GM12878 (cell line): ENCODE results near the gene LRRC73. TPM values are rescaled to one million over a fixed set of nuclear protein-coding genes. Genes with fewer than 3 reads are reported as not detected.

Source experiments
- ATAC-seq: fragments of 200-7000 bp; cut with Tn5 transposase; 3 replicates; pipeline ENCODE4 v1.9.1; 2020; ENCODE audit warnings: mild to moderate bottlenecking, moderate library complexity
- BruUV-seq: library from RNA; stranded (reverse); fragments of 400-500 nt; replicated peaks from 2 replicates; lab custom pipeline; 2021; lab: Mats Ljungman, UMichigan
- CTCF ChIA-PET: fragments of 300-600 bp; sonication (Branson Sonifier 250); formaldehyde crosslinking; extraction: SDS; loops from one replicate; lab custom pipeline; 2021; ENCODE audit warnings: inconsistent platforms; lab: Yijun Ruan, JAX
- POLR2A ChIA-PET: fragments of 350-600 bp; formaldehyde crosslinking; extraction: SDS; loops from one replicate; lab custom pipeline; 2021; ENCODE audit warnings: inconsistent platforms; lab: Charles Lee
- RAD21 ChIA-PET: fragments of 300-600 bp; sonication (Branson Sonifier 250); formaldehyde crosslinking; loops from one replicate; lab custom pipeline; 2023; ENCODE audit warnings: antibody characterized with exemption; ENCODE audit not compliant: unreplicated experiment; lab: Charles Lee
- SMC1A ChIA-PET: fragments of 300-600 bp; sonication (Branson Sonifier 250); formaldehyde crosslinking; loops from one replicate; lab custom pipeline; 2023; ENCODE audit not compliant: unreplicated experiment, uncharacterized antibody; lab: Charles Lee
- DNase-seq: peaks from one replicate; pipeline ENCODE4 v3.0.0-alpha.2; 2011; ENCODE audit warnings: low read depth, low spot score
- FAIRE-seq: peaks from 3 replicates; lab custom pipeline; 2011; peaks lifted over from hg19 to GRCh38; lab: Jason Lieb, UNC
- H2AFZ ChIP-seq: 2 replicates; pipeline ENCODE4 v1.6.0; 2011; ENCODE audit warnings: low read depth, low read length, control low read depth; ENCODE audit not compliant: control insufficient read depth
- H3K27ac ChIP-seq: 2 replicates; pipeline ENCODE4 v1.5.1; 2011; ENCODE audit warnings: control low read depth; ENCODE audit not compliant: control insufficient read depth, insufficient read depth
- H3K27me3 ChIP-seq, 2 experiments: replicated peaks in 1 of 2; 2 replicates each; pipeline versions ENCODE4 v1.6.0 to v1.6.1; 2011; ENCODE audit warnings: low read length in 1 of 2; ENCODE audit not compliant: control insufficient read depth in 2 of 2, insufficient read depth in 2 of 2
- H3K36me3 ChIP-seq, 2 experiments: 2 replicates each; pipeline ENCODE4 v1.5.1; 2011; ENCODE audit warnings: low read length in 1 of 2; ENCODE audit not compliant: control insufficient read depth in 2 of 2, insufficient read depth in 2 of 2
- H3K4me1 ChIP-seq: 2 replicates; pipeline ENCODE4 v1.6.1; 2011; ENCODE audit warnings: mild to moderate bottlenecking, low read length, moderate library complexity, mixed read lengths; ENCODE audit not compliant: control insufficient read depth, insufficient read depth
- H3K4me2 ChIP-seq: 2 replicates; pipeline ENCODE4 v1.6.0; 2011; ENCODE audit warnings: control low read depth; ENCODE audit not compliant: control insufficient read depth, insufficient read depth
- H3K4me3 ChIP-seq: fragments of 200-600 bp; sonication (generic); 2 replicates; pipeline ENCODE4 v1.5.1; 2016
- H3K79me2 ChIP-seq: 2 replicates; pipeline ENCODE4 v1.6.0; 2011; ENCODE audit warnings: low read length; ENCODE audit not compliant: control insufficient read depth, insufficient read depth
- H3K9ac ChIP-seq: 2 replicates; pipeline ENCODE4 v1.8.0; 2011; ENCODE audit warnings: low read length, control low read depth, mixed read lengths; ENCODE audit not compliant: control insufficient read depth, insufficient read depth
- H3K9me3 ChIP-seq: replicated peaks from 3 replicates; pipeline ENCODE4 v1.5.1; 2011; ENCODE audit warnings: mild to moderate bottlenecking, low read length; ENCODE audit not compliant: control insufficient read depth, insufficient read depth
- H4K20me1 ChIP-seq: 2 replicates; pipeline ENCODE4 v1.6.0; 2011; ENCODE audit not compliant: control insufficient read depth, insufficient read depth
- ETV6 ChIP-seq, 2 experiments: fragments of 450-650 bp in 1 of 2; IDR thresholded peaks in 1 of 2; conservative IDR thresholded peaks in 1 of 2; 2 replicates each; pipeline ENCODE4 v1.6.1; 2014; ENCODE audit warnings: antibody characterized with exemption in 1 of 2, borderline replicate concordance in 1 of 2, low read depth in 1 of 2, mild to moderate bottlenecking in 1 of 2, moderate library complexity in 1 of 2
- HDAC2 ChIP-seq: fragments of 200-600 bp; sonication (generic); IDR thresholded peaks from 2 replicates; pipeline ENCODE4 v1.6.1; 2017
- MEF2A ChIP-seq: IDR thresholded peaks from 2 replicates; pipeline ENCODE4 v1.6.1; 2011; ENCODE audit warnings: low read depth, mild to moderate bottlenecking, low read length, moderate library complexity; ENCODE audit not compliant: insufficient read depth
- NFYA ChIP-seq: IDR thresholded peaks from 2 replicates; pipeline ENCODE4 v1.6.1; 2011; ENCODE audit warnings: low read depth, mild to moderate bottlenecking, low read length, improper control_type of control experiment, borderline replicate concordance
- PRDM15 ChIP-seq: fragments of 450-650 bp; formaldehyde crosslinking; IDR thresholded peaks from 2 replicates; pipeline ENCODE4 v1.4.0; 2020; ENCODE audit warnings: mild to moderate bottlenecking, moderate library complexity
- STAT1 ChIP-seq: fragments of 450-650 bp; conservative IDR thresholded peaks from 2 replicates; pipeline ENCODE4 v1.6.1; 2014; ENCODE audit warnings: antibody characterized with exemption, mild to moderate bottlenecking
- SUZ12 ChIP-seq: fragments of 200-600 bp; sonication (generic); IDR thresholded peaks from one replicate; pipeline ENCODE4 v1.6.1; 2018; ENCODE audit warnings: antibody characterized with exemption, mild to moderate bottlenecking; ENCODE audit not compliant: unreplicated experiment
- ZNF384 ChIP-seq: IDR thresholded peaks from 2 replicates; pipeline ENCODE4 v1.6.1; 2012; ENCODE audit warnings: low read depth, mild to moderate bottlenecking, low read length, improper control_type of control experiment, borderline replicate concordance
- WGBS: methylation state at CpG from one replicate; pipeline ENCODE4 v1.1.6; 2016; ENCODE audit warnings: low lambda C conversion rate; ENCODE audit not compliant: insufficient replicate concordance, insufficient coverage; ENCODE audit errors: missing lambda C conversion rate; 5-methylcytosine and 5-hydroxymethylcytosine counted together
- in situ Hi-C: fragments of 300-500 bp; cut with MboI; formaldehyde crosslinking; loops from 9 replicates; pipeline ENCODE4 v1.14.3; 2018; ENCODE audit warnings: mixed read lengths
- intact Hi-C: fragments of 100-400 bp; cut with micrococcal nuclease; formaldehyde crosslinking; loops from one replicate; pipeline ENCODE4 v1.14.2; 2022; ENCODE audit not compliant: unreplicated experiment
- polyA plus RNA-seq, 11 experiments: library from polyadenylated mRNA; depleted of rRNA in 4 of 11; unstranded in 6 of 11; stranded (reverse) in 5 of 11; fragments of >200 nt; fragmentation: Nextera tagmentation in 4 of 11; fragmentation: Illumina TruSeq in 1 of 11; extraction: Ambion mirVana in 4 of 11; extraction: Trizol in 1 of 11; gene quantifications; 1 replicate in 1 of 11; 2 replicates in 10 of 11; pipeline versions ENCODE4 v1.2.1 to v1.2.3, GENCODE V29; 2011 to 2016; ENCODE audit warnings: inconsistent platforms in 2 of 11, missing spikeins in 2 of 11, low read depth in 1 of 11
- total RNA-seq, 4 experiments: library from RNA; depleted of rRNA in 3 of 4; stranded (reverse); fragments of >200 nt in 3 of 4; fragmentation: Illumina TruSeq in 1 of 4; extraction: Trizol in 1 of 4; gene quantifications; 2 replicates each; pipeline versions ENCODE4 v1.2.1 to v1.2.3, GENCODE V29; 2013 to 2021

Gene LRRC73
- total and polyA plus RNA-seq, 10 of the 15 experiments (the other 5 are each of a cell fraction or from before 2014, with no cell fraction given), result 0.13 TPM; not detected in 9

DNA sequence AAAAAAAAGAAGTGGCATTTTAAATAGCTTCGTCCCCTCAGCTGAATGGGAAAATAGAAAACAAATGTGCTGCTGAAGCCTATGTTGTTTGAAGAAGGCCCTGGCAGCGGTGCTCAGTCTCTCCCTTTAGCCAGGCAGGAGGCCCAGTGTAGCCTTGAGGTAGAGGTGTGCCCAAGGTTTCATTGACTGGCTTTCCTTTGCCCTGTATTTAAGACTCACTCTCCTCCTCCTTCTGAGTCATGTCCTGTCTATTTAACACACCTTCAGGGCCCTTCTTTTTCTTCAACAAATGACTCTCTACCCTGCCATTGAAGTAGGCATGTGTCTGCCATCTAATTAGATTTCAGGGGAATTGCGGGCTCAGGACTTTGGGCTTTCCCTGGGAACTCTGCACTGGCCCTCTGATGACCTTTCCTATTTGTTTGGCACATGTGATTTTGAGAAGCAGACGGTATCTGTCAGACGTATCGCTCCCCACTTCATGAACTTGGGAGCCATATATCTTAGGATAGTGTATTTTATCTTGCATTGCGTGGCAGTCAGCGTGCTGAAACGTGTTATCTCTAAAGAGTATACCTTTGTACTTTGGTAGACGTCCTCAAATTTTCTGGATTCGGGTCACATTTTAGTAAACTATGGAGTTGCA is 28.4 kb downstream of the LRRC73 start:
- ChIA-PET SMC1A (no interaction called here), POLR2A (interaction anchor here (0.6 kb wide), 2 partner anchors 99 to 253 kb away, joined by 5 to 7 read pairs; no protein-coding TSS in a partner anchor), RAD21 (no interaction called here), CTCF (interaction anchor here (0.7 to 2.2 kb wide), 2 partner anchors 25 to 143 kb away, joined by 3 to 10 read pairs; no protein-coding TSS in a partner anchor)
- no peak overlapping the region for H3K4me2 ChIP-seq
- intact Hi-C loops, result no loop called here
- TSS peak; percentile 27 for BruUV-seq
- H3K27me3 ChIP-seq, result no peaks in the 10 kb centered on the region
- no peak for ATAC-seq
- no peak overlapping the region for H3K27ac ChIP-seq
- H3K79me2 ChIP-seq, result peaks cover 10% of the 10 kb centered on the region
- in situ Hi-C loops, result no loop called here
- H3K4me3 ChIP-seq, result no peak overlapping the region
- no peaks in the 10 kb centered on the region for H4K20me1 ChIP-seq
- 92% methylated on average over 11 of the region's 11 CpGs for WGBS
- H3K36me3 ChIP-seq, result no peaks in the 10 kb centered on the region
- no peak overlapping the region for H2AFZ ChIP-seq
- DNase-seq, result no peak
- no peak overlapping the region for H3K9ac ChIP-seq
- TF ChIP-seq PRDM15 (CRISPR knock-in tag) (no peak), SUZ12 (no peak), MEF2A (no peak), STAT1 (no peak), HDAC2 (no peak), ETV6 (conservative IDR thresholded peaks at IDR 0.05 in 1 of 2, IDR thresholded peaks at IDR 0.05 in 1 of 2; ENCODE audit: borderline replicate concordance in 1 of 2, low read depth in 1 of 2) (no peak), ZNF384 (no peak), NFYA (no peak)
- H3K9me3 ChIP-seq, result no peaks in the 10 kb centered on the region
- peaks cover 4% of the 10 kb centered on the region for H3K4me1 ChIP-seq
- FAIRE-seq, result no peak
